Endometrial microvascular endothelial cells (primary cell): ENCODE results near the gene CCDC107. TPM values are rescaled to one million over a fixed set of nuclear protein-coding genes. Genes with fewer than 3 reads are reported as not detected.
"Not testable (repeated sequence)": the region's sequence is repeated elsewhere in the genome, so short reads cannot be mapped to it uniquely, and the experiment has no call there.

Experiments used
- in situ Hi-C: cut with HindIII; loops from 2 replicates; pipeline ENCODE4 v1.10.0; 2017; ENCODE audit warnings: low sequenced_read_pairs, low pct_unique_long_range_greater_than_20kb; ENCODE audit errors: inconsistent ontology term
- total RNA-seq: library from RNA; depleted of rRNA; stranded (reverse); fragments of >200 nt; gene quantifications from one replicate; pipeline ENCODE4 v1.2.3, GENCODE V29; 2015; ENCODE audit errors: inconsistent ontology term

CCDC107 gene, protein sequence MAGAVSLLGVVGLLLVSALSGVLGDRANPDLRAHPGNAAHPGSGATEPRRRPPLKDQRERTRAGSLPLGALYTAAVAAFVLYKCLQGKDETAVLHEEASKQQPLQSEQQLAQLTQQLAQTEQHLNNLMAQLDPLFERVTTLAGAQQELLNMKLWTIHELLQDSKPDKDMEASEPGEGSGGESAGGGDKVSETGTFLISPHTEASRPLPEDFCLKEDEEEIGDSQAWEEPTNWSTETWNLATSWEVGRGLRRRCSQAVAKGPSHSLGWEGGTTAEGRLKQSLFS
- 5.0 TPM for total RNA-seq

DNA sequence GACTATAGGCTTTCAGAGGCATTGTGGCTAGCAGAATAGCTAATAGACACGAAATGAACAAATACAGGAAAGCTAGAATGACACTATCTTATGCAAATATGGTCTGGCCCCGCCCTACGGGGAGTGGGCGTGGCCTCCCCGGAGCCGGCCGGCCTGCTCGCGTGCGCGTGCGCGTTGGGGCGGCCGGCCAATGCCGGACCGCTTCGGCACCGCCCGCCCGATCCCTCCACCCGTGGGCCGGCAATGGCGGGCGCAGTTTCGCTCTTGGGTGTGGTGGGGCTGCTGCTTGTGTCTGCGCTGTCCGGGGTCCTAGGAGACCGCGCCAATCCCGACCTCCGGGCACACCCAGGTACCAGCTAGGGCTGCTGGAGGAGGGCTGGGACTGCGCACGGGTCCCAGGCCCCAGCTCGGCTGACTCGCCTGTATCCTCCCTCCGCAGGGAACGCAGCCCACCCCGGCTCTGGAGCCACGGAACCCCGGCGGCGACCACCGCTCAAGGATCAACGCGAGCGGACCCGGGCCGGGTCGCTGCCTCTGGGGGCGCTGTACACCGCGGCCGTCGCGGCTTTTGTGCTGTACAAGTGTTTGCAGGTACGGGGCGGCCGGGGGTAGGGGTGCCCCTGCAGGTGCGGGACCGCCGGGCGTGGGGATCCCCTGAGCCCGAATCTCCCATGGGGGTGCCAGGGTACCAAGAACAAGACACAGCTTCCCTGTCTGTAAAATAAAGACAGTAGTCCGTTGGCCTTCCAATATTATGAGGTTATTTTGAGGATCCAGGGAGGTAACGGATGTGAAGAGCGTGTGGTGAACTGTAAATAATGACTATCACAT lies at the start of gene CCDC107:
Gene CCDC107 (plus strand): TSS at position 156 of the 831 bp plus-strand sequence. CDS start 88 bp downstream, at position 244.
- in situ Hi-C loops = no loop called here

DNA sequence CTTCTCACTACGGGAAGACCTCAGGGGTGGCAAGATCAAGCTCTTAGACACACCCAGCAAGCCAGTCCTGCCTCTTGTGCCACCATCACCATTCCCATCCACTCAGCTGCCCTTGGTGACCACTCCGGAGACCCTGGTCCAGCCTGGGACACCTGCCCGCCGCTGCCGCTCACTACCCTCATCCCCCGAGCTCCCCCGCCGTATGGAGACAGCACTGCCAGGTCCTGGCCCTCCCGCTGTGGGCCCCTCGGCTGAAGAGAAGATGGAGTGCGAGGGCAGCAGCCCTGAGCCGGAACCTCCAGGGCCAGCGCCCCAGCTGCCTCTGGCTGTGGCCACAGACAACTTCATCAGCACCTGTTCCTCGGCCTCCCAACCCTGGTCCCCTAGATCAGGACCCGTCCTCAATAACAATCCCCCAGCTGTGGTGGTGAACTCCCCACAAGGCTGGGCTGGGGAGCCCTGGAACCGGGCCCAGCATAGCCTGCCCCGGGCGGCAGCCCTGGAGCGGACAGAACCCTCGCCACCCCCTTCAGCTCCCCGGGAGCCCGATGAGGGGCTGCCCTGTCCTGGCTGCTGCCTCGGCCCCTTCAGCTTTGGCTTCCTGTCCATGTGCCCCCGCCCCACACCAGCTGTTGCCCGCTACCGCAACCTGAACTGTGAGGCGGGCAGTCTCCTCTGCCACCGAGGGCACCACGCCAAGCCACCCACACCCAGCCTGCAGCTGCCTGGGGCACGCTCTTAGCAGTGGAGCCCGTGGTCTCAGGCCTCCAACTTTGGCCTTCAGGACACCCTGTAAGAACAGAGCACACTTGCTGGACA lies 48.9 kb upstream of the CCDC107 start:
- in situ Hi-C loops = no loop called here

DNA sequence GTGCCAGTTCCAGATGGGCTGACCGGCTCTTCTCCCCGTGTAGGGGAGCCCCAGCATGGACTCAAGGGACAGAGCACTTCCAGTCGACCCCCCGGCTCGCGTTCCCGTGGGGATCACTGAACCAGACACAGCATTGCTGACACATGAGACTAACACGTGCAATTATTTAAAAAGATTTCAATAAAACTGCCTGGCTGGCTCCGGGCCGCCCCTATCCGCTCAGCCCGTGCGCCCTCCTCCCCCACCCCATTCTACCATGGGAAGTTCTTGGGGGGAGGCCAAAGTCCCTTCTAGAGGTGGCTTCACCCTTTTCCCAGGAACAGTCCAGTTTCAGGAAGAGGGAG lies 48.3 kb upstream of the CCDC107 start:
- in situ Hi-C loops = no loop called here

DNA sequence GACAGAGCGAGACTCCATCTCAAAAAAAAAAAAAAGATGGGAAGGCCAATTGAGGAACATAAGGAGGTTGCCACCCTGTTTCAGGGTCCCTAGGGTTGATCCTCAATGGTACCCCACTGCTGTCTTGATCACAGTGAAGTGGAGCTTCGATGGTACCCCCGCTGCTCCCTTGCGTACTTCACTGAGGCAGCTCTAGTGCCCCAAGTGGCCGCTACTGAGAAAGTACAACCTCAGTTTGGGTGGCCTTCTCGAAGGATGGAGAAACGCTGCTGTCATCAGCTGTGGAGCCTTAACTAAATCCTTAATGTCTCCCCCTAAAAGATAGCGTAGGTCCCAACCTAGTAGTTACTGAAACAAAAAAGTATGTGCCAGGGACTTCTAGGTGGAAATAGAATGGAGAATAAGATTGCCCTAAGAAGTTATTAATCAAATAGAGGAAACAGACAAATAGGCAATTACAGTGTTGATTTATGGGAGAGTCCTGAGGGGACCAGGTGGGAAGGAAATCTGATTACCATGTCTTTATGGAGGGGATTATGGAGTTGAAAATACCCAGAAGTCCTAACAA lies 46.8 kb upstream of the CCDC107 start:
- in situ Hi-C loops = no loop called here

DNA sequence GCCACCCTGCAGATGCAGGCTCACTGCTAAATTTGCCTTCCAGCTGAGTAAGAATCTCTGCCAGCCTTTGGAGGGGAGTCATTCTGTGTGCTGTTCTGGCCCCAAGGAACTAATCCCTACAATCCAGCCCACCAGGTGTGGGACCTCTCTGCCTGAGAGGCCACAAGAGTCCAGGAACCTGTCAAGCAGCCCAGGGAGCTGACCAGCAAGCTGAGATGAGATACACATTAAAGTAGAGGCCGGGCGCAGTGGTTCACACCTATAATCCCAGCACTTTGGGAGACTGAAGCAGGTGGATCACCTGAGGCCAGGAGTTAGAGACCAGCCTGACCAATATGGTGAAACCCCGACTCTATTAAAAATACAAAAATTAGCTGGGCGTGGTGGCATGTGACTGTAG lies 46.0 kb upstream of the CCDC107 start:
- in situ Hi-C loops = not testable (repeated sequence)

DNA sequence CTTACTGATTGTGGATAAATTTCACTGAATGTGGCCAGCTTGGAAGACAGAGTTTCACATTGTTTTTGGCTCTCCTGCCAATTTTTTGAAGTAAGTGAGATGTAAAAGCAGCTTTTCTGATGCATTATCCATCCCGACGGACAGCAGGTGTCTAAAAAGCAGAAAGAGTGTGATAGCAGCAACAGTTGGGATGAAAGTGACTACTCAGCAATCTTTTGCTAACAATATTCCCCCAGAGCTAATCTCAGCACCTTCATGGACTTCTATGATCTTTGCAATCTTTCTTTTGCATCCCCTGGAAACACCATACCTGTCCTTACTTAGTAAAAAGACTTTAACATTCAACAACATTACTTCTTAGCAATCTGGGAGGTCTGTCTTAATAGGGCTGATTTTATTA lies 45.2 kb upstream of the CCDC107 start:
- in situ Hi-C loops = no loop called here

DNA sequence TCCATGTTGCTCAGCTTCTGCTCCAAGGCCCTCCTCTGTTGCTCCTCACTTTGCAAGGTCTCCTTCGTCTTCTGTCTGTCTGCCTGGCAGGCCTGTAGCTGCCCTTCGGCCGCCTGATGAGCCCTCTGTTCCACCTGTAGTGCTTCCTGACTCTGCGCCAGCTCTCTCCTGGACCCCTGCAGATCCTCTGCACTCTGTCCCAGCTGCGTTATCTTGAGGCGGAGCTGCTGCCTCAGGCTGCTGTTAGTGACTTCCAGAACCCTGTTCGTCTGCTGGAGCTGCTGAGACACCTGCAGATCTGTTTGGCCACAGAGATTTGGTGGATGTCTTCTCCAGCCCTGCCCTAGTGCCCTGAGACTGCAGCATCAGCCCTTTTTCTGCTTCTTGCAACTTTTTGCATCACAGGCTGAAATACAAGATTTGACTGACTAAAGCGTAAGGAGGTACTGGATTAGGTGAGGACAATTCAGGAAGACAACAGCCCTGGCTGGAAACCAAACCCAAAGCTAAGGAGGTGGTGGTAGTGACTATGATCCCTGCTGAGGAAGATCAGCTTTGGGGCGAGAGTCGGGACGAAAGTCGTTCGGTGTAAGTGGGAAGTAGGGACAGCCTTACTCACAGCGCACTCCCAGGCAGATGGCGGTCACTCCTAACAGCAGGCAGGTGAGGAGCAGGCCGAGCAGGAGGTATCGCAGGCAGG lies 42.0 kb upstream of the CCDC107 start:
- in situ Hi-C loops = no loop called here

DNA sequence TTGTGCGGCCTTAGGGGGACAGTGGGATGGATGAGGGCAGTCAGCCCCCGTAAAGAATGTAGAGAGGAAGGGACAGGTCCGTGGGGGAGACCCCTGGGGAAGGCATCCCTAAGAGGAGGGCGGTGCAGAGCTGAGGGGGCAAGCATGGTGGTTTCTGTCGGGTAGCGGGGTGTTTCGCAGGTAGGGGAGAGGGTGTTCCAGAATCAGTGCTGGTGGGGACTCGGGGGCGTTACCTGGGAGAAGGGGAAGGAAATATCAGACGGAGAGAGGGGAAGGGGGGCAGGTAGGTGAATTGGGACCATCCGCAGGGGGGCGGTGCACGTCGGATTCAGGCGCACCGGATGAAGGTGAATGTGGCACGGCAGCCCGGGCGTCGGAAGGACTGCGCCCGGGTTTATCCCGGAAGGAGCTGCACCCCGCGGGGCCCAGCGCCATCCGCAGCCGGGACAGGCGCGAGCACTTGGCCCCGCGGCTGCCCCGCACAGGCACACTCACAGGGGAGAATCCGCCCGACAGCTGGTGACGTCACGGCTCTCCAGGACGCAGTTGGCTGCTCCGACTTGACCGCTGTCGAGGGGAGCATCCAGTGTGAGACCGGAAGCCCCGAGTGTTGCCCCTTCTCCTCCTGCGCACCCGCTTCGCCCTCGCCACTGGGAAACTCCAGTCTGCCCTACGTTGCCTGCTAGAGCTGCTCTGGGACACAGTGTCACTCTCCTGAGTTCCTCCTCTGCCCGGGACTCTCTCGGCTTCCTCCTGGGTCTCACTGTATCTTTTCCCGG lies 41.2 kb upstream of the CCDC107 start:
- in situ Hi-C loops = no loop called here

DNA sequence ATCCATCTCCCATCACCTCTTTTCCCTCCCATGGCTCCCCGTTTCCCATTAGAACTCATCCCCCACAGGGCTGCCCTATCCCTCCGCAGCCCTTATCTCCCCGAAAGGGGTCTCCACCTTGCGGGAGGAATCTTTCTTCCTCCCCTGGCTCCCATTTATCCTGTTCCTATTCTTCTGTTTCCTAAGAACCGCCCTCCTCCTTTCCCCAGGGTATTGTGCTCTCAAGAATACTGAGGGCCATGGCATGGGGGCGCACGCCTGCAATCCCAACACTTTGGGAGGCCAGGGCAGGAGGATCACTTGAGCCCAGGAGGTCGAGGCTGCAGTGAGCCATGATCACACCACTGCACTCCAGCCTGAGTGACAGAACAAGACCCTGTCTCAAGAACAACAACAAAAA lies 40.5 kb upstream of the CCDC107 start:
- in situ Hi-C loops = no loop called here

DNA sequence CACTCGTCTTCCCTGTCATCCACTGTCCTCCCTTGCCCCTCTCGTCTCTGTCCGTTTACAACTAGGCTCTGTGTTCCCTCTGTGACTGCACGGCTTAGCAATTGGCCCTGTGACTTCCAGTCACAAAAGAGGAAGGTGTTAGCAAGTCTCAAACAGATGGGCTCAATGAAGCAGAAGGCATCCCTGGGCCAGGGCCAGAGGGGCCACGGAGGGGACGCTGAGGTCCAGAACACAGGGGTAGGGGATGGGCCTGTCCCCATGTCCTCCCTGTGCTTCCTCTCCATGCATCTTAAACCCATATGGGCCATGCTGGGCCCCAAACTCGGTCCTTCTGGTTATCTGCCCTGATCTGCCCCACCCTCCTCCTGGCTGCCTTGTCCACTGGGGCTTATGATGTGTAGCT lies 39.8 kb upstream of the CCDC107 start, which contains the start of gene CD72:
Gene CD72 (minus strand): TSS at position 89 of the 403 bp plus-strand sequence. CDS start 110 bp downstream, outside the sequence.
- in situ Hi-C loops = no loop called here

DNA sequence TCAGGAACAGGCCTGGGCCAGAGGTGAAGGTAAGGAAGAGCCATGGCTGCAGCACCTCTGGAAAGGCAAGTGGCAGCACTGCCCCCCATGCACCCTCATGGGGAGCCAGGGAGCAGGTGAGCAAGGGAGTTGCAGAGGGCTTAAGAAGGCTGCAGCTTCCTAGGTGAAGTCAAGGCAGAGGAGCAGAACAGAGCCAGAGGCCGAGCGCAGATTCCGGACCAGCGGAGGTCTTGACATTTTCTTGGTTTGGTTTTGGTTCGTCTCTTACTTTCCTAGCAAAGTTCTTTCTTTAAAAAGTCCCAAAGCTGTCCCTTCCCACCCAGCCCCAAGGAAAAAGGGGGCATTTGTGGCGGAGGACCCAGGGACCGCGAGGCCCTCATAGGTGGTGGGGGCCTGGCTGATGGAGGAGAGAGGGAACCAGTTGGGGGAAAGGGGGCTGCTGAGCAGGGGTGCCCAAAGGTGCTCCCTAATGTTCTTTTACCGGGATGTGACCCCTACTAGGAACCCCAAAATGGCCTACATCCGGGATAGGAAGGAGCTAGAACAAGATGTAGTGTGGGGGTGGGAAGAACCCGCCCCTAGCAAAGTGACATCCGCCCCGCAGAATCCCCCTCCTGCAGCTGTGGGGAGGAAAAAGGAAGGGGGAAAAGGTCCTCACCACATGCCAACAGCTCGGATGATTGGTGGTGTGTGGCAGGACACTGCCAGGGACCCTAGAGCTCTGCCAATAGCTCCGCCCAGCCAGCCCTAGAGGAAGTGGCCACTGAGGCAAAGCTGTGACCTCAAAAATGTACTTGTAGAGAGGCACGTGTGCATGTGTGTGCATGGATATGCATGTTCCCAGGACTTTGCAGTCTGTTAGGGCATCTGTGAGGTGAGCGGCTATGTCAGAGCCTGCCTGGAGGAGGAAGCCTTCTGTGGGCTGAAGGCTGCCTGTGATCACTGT lies 39.0 kb upstream of the CCDC107 start:
- in situ Hi-C loops = no loop called here

DNA sequence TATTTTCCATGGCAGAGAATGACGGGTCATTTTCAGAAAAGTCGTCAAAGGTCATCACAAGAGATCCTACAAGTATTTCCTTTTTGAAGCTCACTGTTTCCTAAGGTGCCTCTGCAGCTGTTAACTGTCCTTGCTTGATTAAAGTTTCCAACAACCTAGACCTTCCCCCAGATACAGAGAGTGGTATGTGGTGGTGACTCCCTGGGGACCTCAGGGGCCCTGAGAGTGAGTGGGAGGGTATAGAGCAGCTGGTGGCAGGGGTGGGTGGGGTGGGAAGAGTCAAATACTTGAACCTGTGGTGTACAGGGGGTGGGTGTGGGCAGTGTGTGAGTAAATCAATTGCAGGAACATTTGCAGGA lies 38.3 kb upstream of the CCDC107 start:
- in situ Hi-C loops = no loop called here

DNA sequence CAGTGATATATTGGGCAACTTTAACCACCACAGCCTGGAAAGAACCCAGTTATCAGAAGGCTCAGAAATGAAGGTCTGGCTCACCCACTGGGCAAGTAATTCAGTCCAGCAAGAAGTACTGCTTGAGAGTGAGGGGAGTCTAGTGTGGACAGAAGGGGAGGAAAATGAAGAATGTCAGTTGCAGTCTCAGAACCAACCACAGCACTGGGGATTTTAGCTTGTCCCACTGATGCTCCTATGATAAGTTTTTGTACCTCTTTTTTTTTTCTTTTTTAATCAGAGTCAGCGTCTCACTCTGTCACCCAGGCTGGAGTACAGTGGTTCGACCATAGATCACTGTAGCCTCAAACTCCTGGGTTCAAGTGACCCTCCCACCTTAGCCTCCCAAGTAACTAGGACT lies 30.5 kb upstream of the CCDC107 start:
- in situ Hi-C loops = no loop called here

DNA sequence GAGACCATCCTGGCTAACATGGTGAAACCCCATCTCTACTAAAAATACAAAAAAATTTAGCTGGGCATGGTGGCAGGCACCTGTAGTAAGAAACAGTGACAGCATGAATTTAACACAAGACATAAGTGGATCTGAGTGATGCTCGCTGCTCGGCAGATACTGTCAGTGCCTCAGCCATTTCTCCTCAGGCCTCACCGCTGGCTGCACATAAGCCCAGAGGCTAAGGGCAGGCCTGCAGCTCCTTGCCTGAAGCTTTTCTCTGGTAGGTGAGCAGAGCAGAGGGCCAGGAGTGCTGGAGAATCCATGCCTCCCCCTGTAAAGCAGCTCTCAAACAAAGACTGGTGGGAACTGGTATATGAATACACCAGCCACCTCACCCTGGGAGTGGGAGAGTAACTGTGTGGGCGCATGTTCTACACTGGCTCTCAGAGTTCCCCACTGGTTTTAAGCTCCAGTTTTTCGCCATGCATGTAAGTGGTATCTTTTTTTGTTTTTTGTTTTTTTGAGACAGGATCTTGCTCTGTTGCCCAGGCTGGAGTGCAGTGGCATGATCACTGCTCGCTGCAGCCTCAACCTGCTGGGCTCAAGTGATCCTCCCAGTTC lies 29.6 kb upstream of the CCDC107 start:
- in situ Hi-C loops = no loop called here

DNA sequence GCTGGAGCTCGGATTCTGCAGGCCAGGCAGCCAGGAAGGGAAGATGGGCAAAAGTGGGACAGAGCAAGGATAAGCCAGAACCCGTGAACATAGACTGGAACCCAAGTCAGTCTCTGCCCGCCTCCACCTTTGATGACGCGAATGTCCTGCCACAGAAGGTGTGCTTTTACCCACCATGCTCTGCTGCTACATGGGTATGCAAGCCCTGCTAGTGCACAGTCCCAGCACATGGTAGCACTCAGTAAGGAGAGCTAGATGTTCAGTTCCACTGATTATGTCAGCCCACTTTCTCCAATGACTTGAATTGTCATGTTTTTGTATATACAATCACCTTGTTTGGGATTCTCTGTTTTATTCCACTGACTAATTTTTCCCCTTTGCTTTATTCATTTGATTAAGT lies 28.5 kb upstream of the CCDC107 start:
- in situ Hi-C loops = no loop called here

DNA sequence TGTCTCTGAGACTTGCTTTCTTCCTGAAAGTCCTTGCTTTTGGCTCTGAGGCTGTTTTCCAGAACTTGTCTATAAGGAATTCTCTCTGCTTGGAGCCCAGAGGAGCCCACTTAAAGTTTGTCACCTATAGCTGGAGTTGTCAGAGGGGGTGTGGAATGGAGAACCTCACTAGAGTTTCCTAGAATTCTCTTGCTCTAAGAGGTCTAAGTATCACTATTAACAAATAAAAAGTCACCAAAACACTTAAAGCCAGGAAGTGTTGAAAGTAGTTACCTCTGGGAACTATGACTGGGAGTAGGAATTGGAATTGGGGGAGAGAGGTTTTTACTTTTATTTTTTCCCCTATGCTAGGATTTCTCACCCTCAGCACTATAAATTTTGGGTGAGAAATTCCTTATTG lies 22.4 kb upstream of the CCDC107 start:
- in situ Hi-C loops = no loop called here
